GM19351 (cell line): ENCODE measurements around the gene CHADL.
"Not testable (repeated sequence)": the region's sequence is repeated elsewhere in the genome, so short reads cannot be mapped to it uniquely, and the experiment has no call there.

Experiments used
- ATAC-seq: cut with Tn5 transposase; IDR thresholded peaks from one replicate; pipeline ENCODE4 v1.9.1; 2021; ENCODE audit warnings: mild to moderate bottlenecking, moderate library complexity; ENCODE audit not compliant: unreplicated experiment

CHADL gene

GRCh38 chr22:41197038-41197972 is 43.4 kb downstream of the CHADL start:
- no peak for ATAC-seq

GRCh38 chr22:41193829-41194228 is 46.9 kb downstream of the CHADL start:
- ATAC-seq, result no peak

DNA sequence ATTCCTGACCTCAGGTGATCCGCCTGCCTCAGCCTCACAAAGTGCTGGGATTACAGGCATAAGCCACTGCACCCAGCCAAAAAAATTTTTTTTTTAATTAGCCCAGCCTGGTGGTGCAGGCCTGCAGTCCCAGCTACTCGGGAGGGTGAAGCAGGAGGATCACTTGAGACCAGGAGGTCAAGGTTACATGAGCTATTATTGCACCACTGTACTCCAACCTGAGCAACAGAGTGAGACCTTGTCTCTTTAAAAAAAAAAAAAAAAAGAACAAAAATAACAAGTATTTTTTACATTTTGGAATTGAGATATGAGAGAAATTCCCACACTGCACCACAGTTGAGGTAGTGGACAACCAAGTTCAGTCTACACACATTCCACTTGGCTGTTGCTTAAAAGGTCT is 49.3 kb downstream of the CHADL start:
- ATAC-seq, result no peak

DNA sequence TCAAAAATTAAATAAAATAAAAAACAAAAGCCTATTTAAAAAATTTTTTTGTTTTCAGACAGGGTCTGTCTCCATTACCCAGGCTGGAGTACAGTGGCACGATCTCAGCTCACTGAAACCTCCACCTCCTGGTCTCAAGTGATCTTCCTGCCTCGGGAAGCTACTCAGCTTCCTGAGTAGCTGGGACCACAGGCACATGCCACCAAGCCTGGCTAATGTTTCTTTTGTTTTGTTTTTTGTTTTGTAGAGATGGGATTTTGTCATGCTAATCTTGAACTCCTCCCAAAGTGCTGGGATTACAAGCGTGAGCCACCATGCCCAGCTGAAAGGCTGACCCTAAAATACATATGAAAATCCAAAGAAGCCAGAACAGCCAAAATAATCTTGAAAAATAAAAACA is 56.1 kb downstream of the CHADL start:
- no peak for ATAC-seq

DNA sequence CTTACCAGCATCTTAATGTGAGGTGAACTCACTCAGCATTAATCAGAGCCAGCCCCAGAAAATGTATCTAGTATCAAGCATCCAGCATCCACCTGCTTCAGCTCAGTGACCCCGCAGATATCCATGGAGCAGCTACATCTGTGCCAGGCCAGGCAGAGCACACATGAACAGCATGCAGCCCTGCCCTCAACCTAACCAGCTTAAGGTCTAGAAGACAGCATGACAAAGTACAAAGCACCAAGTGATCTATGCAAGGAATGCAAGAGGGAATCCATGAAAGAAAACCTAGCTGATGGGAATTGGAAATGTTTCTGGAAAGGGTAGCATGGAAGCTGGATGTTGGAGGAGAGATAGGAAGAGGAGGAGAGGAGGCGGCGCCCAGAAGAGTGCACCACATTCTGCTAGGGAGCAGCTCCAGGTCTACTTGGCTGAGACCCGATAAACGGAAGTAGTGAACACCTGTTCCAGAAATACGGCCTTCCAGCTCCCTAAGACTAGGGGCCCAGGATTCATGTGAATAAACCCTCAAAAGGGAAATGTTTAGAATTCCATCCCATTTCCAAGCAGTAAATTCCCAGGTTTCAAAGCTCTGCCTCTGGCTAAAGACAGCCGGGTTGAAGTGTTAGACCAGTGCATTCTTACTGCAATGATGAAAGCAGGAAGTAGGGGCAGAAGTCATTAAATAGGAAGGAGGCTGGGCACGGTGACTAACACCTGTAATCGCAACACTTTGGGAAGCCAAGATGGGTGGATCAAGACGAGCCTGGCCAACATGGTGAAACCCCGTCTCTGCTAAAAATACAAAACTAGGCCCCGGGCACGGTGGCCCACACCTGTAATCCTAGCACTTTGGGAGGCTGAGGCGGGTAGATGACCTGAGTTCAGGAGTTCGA is 59.1 kb downstream of the CHADL start:
- ATAC-seq, result no peak

DNA sequence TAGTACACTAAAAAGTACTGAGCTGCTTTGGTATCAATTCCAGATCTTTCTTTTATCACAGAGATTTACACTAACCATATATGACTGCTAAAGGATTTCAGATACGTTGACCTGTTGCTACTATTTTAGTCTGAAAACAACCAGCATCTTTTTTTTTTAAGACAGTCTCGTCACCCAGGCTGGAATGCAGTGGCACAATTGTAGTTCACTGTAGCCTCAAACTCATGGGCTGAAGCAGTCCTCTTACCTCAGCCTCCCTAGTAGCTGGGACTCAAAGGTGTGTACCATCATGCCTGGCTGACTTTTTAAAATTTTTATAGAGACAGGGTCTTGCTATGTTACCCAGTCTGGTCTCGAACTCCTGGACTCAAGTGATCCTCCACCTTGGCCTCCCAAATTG is 59.8 kb downstream of the CHADL start:
- no peak for ATAC-seq

GRCh38 chr22:41180362-41180761 is 60.4 kb downstream of the CHADL start:
- ATAC-seq, result not testable (repeated sequence)
